Measurements from ENCODE around the gene RNASE2.
"Not testable (repeated sequence)": the region's sequence is repeated elsewhere in the genome, so short reads cannot be mapped to it uniquely, and the experiment has no call there.

RNASE2 gene

GRCh38 chr14:20954736-20955537 is at the start of gene RNASE2:
RNASE2 (plus strand) TSS chr14:20955487; CDS start chr14:20955772, 285 bp downstream.
- DNase-seq: not testable (repeated sequence)

- DNase-seq: no peak
These were observed 49.6 kb upstream of the RNASE2 start for GRCh38 chr14:20905676-20906075.

GRCh38 chr14:20907214-20907613 is 48.1 kb upstream of the RNASE2 start:
- no peak for DNase-seq

- not testable (repeated sequence) for DNase-seq
These were observed 44.5 kb upstream of the RNASE2 start for GRCh38 chr14:20910822-20911221.

- not testable (repeated sequence) for DNase-seq
These were observed 36.1 kb upstream of the RNASE2 start for GRCh38 chr14:20919038-20919756.

- not testable (repeated sequence) for DNase-seq
These were observed 31.5 kb upstream of the RNASE2 start for GRCh38 chr14:20923766-20924297.

GRCh38 chr14:20934148-20934762 is 21.0 kb upstream of the RNASE2 start:
- no peak for DNase-seq

- DNase-seq: no peak
These were observed 19.8 kb upstream of the RNASE2 start for GRCh38 chr14:20935303-20935984.

- DNase-seq: not testable (repeated sequence)
These were observed 10.1 kb upstream of the RNASE2 start for GRCh38 chr14:20945146-20945545.

- not testable (repeated sequence) for DNase-seq
These were observed 8.6 kb upstream of the RNASE2 start for GRCh38 chr14:20946707-20947106.

- not testable (repeated sequence) for DNase-seq
These were observed 219 bp downstream of the RNASE2 start for GRCh38 chr14:20955538-20955873.

- DNase-seq: no peak
These were observed 1.2 kb downstream of the RNASE2 start for GRCh38 chr14:20956376-20956976.

- not testable (repeated sequence) for DNase-seq
These were observed 3.7 kb downstream of the RNASE2 start for GRCh38 chr14:20958946-20959345.

- DNase-seq: no peak
These were observed 14.0 kb downstream of the RNASE2 start for GRCh38 chr14:20969336-20969735.

GRCh38 chr14:20970647-20970982 is 15.3 kb downstream of the RNASE2 start:
- DNase-seq: no peak

GRCh38 chr14:20970983-20971704 is 15.9 kb downstream of the RNASE2 start:
- DNase-seq: peak; percentile 42 to 60

- no peak for DNase-seq
These were observed 16.4 kb downstream of the RNASE2 start for GRCh38 chr14:20971705-20972021.

GRCh38 chr14:20973501-20973900 is 18.2 kb downstream of the RNASE2 start:
- no peak for DNase-seq

GRCh38 chr14:20976291-20976690 is 21.0 kb downstream of the RNASE2 start:
- DNase-seq: no peak

GRCh38 chr14:20978687-20979086 is 23.4 kb downstream of the RNASE2 start:
- no peak for DNase-seq

- DNase-seq: no peak
These were observed 25.6 kb downstream of the RNASE2 start for GRCh38 chr14:20980906-20981305.

All from NCI-H187 (cell line).